ENCODE measurements around the gene AUH.

The AUH gene

DNA sequence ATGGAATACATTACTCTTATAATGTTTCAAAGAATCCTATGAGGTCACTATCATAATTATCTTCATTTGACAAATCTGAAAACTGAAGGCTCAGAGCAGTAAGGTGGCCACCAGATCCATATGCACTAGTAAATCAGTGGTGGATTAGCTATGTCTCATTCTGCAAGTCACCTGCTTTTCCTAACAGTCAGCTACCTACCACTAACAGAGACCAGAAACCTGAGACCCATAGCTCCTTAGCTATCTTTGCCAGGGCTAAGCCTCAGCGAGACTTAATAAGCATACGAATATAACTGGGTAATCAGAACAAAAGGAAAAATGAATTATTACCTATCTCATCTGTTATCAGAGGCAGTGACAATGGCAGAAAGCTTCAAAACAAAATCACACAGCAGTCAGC, 118.7 kb downstream of the AUH start:
- no peak for DNase-seq

DNA sequence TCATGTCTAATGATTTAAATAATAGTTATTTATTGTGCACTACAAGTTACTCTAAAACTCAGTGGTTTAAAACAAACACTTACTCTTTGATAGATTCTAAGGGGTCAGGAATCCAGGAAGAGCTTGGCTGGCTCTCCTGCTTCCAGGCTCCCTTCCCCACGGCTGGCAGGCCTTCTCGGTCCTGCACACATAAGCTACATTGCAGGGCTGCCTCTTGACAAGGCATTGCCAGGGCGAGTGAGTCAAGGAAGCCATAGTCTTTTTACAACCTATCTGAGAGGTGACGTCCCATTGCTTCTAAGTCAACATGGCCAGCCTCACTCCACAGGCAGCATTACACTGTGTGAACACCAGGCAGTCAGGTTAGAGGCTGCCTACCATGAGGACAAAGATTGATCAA, 119.8 kb downstream of the AUH start:
- DNase-seq: no peak

DNA sequence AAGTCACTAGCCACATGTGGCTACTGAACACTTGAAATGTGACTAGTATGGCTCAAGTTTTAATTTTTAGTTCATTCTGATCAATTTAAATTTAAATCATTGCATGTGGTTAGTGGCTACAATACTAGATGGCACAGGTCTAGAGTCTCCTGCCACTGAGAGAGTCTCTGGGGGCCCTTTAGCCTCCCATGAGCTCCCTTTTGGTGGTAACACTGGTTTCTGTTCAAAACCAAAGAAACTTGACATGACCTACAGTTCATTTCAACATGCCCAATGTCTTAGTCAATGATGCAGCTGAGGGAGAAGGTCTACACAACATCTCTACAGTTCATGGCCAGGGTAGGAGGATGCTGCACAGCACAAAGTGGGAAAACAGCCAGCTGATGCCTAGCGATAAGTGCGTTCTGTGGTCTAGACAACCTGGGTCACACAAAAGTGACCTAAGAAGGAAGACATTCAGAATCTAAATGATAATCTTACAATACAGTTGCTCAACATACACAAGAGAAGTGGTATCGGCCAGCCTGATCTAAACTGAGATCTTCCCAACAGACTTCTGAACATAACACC, 121.0 kb downstream of the AUH start:
- no peak for DNase-seq

DNA sequence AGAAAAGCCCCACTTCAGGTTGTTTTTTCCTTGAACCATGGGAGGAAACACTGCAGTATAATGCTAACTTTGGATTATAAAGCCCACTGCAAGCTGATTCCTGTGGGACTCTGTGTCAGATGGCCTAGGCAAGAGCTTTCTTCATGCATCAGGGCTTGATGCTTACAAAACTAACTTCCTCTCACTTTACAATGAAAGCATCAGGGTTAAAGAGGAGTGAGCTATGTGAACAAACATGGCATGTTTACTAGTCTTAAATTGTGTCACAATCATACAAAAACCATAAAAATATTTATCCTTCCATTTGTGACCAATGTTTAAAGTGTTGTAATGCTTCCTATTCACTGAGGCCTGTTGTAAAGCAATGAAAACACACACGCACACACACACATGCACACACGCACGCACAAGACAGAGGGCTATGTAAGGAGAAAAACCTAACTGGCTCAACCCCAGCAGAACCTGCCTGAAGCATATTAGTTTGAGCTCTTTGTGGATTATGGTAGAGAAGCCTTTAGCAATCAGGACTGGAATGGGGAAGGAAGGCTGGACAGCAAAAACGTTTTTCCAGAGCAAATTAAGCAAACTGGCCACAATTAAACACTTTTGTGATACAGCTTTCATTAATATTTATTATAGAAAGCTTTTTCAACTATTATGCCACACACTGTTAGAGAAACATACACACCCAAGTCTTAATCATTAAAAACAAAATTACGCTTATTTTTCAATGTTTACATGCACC, 122.2 kb downstream of the AUH start:
- DNase-seq: no peak

DNA sequence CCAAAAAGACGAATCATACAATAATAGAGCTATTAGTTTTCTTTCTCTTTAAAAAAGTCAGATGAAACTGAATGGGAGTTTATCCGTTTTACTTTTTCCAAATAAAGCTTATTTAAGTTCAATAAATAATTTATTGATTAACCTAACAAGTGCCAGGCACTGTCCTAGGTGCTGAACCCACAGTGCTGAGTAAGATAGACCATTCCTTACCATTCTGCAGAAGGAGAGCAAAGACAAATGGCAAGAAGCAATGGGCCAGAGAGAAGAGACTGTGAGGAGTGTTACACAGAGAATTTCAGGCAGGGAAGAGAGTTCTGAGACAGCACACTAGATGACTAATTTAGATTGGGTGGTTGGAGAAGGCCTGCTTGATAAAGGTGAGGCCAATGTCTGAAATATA, 127.2 kb downstream of the AUH start:
- DNase-seq: no peak

DNA sequence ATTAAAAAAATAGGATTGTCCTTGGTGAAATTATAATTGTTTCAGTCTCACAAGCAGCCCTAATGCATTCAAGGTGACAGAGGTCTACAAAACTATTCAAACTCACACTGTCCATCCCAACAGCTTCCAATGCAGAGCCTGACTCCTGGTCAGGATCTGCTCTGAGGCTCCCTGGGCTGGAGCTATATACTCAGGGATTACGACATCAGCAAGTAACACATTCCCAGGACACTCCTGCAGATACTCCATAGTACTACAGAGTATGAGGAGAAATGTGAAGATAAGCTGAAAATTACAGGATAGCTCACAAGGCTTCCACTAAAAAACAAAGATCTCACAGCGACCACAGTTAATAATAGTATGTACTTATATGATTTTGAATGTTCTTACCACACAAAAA, 130.1 kb downstream of the AUH start:
- no peak for DNase-seq

DNA sequence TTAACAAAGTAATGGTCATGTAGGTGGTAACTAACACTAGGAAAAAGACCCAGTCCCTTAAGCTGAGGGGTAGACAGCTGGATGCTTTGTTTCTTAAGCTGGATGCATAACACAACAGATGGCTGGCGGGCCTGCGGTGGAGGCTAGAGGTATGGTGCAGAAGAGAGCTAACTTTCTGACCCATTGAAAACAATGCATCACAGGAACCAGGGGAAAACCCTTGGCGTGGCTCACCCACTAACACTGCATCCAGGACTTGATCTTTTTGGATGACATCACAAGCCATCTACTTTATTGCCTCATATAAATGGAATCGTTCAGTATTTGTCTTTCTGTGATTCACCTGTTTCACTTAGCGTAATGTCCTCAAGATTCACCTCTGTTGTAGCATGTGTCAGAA, 138.7 kb downstream of the AUH start:
- DNase-seq: no peak

DNA sequence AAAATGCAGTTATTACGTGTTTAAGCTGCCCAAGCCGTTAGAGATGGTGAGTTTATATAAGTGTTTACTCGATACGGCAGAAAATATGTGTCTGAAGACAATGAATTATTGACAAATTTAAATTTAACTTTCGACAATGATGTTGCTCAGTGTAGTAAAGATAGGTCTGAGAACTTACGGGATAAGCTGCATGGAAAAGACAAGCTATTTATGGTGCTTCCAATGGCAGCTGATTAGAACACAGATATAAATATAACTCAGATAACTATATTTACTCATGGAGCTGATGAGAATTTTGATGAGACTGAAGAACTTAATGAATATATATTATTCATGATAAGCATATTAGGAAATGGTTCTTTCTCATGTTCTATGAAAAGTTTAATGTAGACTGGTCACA, 139.3 kb downstream of the AUH start:
- no peak for DNase-seq

DNA sequence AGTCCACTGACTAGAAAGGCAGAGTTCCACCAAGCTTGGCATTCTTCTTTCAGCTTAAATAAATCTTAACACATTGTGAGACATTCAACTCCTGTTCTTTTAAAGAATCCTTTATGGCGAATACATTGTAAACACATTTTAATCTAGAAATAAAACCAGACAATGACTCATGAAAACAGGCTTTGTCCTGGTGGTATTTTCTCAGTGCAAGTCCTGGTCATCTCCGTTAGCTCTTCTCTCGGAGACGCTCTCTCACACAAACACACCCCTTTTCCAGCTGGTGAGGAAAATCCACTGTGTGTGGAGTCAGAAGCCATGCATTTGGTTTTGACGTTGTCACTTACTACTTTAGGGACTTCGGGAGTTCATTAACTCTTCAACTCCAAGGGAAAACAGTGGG, 140.4 kb downstream of the AUH start:
- no peak for DNase-seq

DNA sequence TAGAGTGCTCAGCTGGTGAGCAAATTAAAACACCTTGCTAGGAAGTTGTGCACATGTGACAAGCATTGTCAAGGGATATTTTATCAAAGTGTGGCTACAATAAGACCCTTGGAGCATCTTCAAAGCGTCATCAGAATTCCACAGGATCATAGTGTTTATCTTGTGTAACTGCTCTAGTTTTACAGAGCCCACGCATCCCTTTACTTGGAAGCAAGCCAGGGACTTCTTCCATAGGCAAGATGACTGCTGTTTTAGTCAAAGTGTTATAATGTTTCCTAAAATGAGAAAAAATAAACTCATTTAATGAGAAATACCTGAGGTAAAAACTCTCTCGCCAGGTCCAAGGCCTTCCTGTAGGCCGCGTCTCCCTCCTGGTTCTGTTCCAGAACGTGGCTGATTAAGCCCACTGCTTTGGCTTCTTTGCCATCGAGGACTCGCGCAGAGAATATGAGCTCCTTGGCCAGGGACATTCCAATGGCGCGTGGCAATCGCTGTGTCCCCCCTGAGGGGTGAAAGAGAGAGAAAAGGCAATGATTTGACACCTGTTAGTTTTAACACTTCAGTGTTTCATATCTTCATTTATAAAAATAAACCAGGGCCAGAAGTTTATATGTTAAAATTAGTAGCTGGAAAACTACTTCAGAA, 141.1 kb downstream of the AUH start:
- no peak for DNase-seq

DNA sequence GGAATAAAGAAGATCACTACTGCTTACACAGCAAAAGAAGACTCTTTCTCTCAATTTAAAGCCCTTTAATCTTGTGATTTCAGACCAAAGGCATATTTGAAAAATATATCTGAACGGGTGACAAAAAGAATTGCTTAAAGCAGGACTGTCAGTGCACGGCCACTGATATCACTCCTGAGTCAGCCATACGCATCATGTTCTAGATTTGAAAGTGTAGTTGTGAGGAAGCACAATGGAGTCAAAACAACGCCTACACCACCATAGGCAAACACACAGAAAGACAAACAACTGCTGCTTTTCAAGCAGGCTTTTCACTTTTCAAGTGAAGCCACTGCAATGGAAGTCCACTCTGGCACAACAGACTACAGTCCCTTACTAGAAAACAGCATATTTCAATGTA, 141.7 kb downstream of the AUH start:
- no peak for DNase-seq

DNA sequence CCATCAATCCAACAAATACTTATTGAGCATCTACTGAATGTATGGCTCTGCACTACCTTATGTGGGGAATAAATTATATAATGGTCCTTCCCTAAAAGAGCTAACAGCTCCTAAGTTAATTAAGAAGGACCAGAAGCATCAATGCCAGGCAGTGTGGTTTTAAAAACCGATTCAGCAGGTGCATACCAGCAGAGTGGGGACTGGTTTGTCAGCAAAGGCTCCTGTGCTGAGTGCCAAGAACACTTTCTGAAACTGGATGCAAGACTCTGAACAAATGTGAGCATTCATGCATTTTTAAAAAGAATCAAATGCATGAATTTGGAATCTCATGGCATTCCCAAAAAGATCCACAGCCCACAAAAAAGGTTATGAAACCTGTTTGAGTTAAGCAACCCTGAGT, 142.2 kb downstream of the AUH start:
- DNase-seq: no peak

DNA sequence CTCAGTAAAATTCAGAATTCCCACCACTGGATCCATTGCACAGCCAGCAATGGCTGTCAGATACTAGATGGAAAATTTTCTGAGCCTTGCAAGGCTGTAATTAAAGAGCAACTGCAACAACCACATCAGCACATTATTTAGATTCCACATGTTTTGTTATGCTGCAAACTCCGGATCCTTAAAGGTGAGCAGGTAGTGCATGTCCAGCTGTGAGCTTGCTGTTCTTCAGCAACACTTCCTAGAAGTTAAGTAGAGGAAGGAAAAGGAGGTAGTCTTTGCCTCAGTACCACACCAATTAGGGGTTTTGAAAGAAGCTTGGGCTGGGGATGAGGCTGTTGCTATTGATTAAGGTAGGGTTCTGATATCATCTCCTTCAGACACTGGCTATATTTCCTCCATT, 144.3 kb downstream of the AUH start:
- DNase-seq: no peak

DNA sequence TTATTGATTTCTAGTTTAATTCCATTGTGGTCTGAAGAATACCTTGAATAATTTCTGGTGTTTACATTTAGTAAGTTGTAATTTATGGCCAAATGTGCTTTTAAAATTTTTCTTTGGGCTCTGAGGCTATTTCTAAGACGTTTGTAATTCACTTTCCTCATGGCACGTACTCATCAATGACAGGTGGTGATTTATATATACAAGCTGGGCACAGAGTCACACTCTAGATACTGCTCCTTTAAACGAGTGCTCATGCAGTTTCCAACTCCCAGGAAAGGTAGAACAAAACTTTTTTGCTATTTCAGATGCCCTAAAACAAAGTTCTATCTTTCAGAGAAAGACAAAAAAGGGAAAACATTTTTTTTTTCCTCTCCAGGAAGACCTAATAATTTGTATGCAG, 146.9 kb downstream of the AUH start:
- no peak for DNase-seq

DNA sequence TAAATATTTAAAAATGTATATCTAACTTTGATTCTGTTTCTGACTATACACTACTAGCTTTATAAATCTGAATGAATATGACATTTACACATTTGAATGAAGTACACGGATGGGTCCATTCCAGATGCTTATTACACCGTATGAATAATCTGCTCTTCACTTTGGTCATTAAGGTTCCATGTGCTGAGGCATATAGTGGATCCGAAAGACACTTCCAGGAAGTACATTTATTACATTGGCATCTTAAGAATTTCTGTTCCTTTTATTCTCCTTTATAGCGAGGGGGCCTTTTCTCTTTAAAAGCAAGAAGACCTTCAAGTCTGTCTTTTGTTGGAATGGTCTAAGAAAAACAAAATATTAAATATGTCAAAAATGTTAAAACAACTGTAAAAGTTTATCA, 147.6 kb downstream of the AUH start:
- DNase-seq: no peak

DNA sequence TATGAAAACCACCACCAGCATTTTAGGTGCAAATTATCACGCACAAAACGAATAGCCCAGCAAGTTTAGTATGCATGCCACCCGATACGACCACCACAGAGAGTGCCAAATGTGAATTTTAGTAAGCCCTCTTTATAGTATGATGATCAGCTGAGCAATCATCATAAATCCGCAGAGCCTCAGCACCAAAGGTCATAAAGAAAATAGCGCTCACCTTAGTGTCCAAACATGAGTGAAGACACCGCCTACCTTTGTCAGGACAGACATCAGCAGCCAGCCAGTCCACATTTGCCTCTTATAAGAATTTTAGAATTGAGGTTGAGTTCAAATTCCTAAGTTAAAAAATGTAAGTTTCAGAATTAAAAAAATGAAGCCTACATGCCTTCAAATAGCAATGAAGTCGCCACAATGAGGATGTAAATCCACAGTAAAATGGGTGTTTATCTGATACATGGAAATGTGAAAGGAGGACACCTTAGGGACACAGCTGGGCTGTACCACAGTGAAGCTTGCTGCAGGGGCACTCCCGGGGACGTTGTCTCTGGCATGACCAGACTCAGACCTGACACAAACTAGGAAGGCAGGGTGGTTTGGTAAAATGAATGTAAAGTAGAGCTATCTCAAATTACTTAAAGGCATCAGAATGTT, 149.0 kb downstream of the AUH start:
- DNase-seq: no peak

DNA sequence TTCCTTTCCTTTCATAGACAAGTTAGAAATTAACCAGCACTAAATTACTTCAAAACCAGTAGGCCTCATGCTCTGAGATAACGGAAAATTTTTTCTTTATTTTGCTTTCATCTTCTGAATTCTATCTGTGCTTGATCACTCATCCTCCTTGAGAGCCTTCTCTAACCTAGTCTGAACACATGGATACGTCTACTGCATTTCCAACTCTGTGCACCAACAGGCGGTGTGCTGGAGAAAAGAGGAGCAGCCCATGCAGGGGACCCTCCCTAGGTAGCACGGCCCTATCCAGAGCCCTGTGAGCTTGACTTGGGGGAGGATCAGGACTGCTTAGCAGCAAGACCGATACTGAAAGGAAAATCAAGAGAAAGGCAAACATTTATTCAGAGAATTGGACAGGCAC, 149.8 kb downstream of the AUH start:
- no peak for DNase-seq

DNA sequence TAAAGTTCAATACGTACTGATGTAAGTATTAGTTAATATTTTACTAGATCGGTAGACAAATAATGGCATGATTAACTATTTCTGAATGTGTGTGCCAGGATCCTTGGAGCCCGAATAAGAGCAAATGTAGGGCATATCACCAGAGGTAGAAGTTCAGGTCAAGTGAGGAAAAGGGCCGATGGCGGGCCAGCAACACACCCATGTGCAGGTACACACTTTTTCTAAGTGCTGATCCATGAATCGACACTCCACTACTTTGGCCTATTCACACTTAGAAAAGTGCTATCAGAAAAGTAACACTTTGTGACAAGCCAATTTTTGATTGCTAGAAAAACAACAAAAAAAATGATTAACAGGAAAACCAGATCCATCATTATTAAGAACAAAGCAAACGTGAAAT, 150.3 kb downstream of the AUH start:
- DNase-seq: no peak

DNA sequence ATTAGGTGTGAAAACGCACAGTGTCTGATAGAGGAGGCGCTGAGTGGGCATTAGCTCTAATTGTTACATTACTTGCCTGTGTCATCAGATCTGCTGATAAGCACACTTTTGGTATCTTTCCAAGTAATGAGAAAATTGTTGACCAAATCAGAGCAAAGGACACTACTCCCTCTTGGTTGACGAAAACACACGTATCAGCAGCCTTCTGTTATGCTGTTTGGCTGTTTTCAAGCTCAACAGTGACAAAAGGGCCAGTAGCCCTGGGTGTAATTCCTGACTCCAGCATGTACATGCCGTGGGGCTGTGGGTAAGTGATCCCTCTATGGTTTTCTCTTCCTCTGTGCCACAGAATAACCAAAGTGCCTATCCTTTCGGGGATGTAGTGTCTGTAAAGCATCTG, 151.4 kb downstream of the AUH start:
- no peak for DNase-seq

DNA sequence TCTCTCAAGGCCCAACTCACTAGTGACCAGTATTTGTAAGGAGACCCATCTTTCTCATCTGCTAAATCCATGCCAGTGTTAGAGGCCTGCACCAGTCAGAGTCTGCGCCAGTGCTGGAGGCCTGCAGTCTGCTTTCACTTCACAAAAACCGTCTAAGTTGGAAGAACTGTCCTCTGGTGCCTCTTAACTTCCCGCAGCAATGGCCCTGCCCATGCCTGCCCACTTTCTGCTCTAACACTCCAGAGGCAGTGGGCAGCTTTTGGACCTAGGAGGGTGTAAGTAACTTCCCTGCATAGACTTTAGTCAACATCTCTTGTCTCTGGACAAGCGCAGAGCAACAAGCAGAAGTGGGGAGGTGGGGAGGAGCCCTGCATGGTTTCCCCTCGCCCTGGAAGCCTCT, 152.9 kb downstream of the AUH start:
- no peak for DNase-seq

DNA sequence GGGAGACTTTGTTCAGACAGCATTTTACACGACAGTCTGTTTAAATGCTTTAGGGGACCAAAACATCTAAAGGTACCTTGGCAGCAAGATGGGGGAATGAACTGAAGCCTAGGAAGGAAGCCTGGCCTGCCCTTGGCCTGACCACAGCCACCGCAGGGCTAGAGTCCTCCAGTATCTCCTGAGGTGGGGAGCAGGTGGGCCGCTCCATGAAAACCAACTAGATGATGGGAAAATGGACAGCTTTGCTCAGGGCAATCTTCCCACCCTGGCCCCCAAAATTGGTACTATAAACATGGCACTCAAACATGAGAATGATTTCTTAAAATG, 153.3 kb downstream of the AUH start:
- no peak for DNase-seq

DNA sequence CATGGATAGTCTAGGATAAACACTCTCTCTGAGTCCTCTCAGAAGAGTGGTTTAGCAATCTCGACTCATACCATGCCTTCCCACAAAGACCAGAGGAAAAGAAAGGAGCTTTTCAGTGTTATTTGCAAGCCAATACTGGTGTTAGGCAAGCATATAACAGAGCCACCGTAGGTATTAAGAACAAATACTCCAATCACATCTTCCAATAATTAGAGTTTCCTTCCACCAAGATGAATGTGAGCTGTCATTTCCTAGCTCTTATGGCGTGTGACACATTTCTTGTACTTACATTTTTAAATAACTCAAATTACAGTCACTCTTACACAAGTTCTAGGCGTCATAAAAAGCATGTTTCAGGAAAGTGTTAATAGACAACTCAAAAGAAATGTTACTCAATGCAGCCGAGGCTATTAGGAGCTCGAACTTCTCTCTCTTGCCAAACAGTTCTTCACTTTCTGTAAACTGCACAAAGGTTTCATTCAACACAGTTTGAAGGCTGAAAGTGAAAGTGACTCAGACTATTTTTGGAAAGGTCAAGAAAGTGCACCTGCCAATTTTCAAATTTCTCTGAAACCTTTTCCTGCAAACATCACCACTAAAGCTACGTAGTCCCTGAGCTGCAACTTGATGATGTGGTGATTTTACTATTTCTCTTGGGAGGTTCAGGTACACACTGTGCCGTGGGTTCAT, 153.8 kb downstream of the AUH start:
- DNase-seq: no peak

DNA sequence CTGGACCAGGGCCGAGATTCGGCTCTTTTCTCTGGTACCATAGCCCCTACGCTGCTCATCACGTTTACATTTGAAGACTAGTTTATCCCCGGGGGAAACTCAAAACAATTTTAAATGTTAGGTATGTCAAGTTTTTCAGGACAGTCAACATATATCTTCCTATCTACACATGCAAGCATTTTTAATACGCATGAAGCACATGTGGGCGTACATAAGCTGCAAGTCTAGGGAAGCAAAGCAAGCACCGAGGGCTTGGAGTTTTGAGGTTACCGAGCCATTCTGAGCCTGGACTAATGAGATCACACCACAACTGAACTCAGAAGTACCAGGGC, 154.4 kb downstream of the AUH start:
- no peak for DNase-seq

DNA sequence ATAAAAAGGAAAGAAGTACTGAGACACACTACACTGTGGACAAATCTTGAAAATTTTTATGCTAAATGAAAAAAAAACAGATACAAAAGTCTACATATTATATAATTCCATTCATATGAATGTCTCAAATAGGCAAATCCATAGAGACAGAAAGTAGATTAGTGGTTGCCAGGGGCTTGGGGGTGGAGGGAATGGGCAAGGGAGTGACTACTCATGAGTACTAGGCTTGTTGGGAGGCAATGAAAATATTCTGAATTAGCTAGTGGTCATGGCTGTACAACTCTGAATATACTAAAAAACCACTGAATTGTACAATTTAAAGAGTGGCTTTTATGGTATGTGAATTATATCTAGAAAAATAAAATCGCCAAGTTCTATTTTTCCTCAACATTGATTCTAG, 154.9 kb downstream of the AUH start:
- DNase-seq: no peak
